Measurements from ENCODE around the gene UBXN7.
"Not testable (repeated sequence)": the region's sequence is repeated elsewhere in the genome, so short reads cannot be mapped to it uniquely, and the experiment has no call there.

Gene UBXN7

DNA sequence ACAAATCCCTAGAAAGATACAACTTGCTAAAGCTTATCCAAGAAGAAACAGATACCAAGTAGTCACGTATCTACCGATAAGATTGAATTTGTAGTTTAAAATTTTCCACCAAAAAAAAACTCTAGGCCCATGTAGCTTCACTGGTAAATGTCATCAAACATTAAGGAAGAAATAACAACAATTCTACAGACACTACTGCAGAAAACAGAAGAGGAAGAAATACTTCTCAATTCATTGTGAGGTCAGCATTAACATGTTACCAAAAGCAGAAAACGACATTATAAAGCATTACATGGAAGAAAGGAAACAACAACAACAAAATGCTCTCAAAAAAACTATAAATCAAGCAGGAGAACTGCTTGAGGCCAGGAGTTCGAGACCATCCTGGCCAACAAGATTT lies 66.5 kb downstream of the UBXN7 start:
- peaks cover 64% of the 10 kb centered on the region for H3K36me3 Mint-ChIP-seq (ENCODE audit: low read depth)
- no peaks in the 10 kb centered on the region for H3K27me3 Mint-ChIP-seq (ENCODE audit: low read depth)
- H3K4me1 Mint-ChIP-seq, result no peaks in the 10 kb centered on the region

DNA sequence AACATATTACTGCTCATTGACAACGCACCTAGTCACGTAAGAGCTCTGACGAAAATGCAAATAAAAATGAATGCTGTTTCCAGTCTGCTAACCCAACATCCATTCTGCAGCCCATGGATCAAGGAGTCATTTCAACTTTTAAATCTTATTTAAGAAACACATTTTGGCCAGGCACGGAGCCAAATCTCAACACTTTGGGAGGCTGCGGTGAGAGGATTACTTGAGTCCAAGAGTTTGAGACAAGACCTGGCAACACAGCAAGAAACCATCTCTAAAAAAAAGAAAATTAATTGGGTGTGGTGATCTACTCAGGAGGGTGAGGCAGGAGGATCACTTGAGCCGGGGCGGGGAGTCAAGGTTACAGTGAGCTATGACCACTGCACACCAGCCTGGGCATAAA lies 71.6 kb downstream of the UBXN7 start:
- TF ChIP-seq, protein P1, sequence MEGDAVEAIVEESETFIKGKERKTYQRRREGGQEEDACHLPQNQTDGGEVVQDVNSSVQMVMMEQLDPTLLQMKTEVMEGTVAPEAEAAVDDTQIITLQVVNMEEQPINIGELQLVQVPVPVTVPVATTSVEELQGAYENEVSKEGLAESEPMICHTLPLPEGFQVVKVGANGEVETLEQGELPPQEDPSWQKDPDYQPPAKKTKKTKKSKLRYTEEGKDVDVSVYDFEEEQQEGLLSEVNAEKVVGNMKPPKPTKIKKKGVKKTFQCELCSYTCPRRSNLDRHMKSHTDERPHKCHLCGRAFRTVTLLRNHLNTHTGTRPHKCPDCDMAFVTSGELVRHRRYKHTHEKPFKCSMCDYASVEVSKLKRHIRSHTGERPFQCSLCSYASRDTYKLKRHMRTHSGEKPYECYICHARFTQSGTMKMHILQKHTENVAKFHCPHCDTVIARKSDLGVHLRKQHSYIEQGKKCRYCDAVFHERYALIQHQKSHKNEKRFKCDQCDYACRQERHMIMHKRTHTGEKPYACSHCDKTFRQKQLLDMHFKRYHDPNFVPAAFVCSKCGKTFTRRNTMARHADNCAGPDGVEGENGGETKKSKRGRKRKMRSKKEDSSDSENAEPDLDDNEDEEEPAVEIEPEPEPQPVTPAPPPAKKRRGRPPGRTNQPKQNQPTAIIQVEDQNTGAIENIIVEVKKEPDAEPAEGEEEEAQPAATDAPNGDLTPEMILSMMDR (IDR thresholded peaks at IDR 0.05; ENCODE audit: unreplicated experiment in 3 of 3), result no peak
- Mint-ChIP-seq H3K9me3 (no peaks in the 10 kb centered on the region), H3K27ac (no peak overlapping the region), H3K4me1 (no peaks in the 10 kb centered on the region), H3K4me3 (no peak overlapping the region), H3K27me3 (ENCODE audit: low read depth) (no peaks in the 10 kb centered on the region), H3K36me3 (ENCODE audit: low read depth) (peaks cover 83% of the 10 kb centered on the region)

More for the DNA sequence above, 66.5 kb downstream of the UBXN7 start:
- no peak overlapping the region for H3K27ac Mint-ChIP-seq
- TF ChIP-seq, protein P1 (IDR thresholded peaks at IDR 0.05; ENCODE audit: unreplicated experiment in 3 of 3), result no peak
- no peak overlapping the region for H3K4me3 Mint-ChIP-seq
- no peaks in the 10 kb centered on the region for H3K9me3 Mint-ChIP-seq

DNA sequence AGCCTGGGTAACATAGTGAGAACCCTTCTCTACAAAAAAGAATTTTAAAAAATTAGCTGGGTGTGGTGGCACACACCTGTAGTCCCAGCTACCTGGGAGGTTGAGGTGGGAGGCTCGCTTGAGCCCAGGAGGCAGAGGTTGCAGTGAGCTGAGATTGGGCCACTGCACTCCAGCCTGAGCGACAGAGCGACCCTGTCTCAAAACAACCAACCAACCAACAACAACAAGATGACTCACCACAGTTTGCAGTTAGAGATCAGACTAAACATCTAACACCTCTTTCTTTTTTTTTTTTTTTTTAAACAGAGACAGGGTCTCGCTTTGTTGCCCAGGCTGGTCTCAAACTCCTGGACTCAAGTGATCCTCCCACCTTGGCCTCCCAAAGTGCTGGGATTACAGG lies 73.7 kb downstream of the UBXN7 start:
- not testable (repeated sequence) for H3K4me3 Mint-ChIP-seq

DNA sequence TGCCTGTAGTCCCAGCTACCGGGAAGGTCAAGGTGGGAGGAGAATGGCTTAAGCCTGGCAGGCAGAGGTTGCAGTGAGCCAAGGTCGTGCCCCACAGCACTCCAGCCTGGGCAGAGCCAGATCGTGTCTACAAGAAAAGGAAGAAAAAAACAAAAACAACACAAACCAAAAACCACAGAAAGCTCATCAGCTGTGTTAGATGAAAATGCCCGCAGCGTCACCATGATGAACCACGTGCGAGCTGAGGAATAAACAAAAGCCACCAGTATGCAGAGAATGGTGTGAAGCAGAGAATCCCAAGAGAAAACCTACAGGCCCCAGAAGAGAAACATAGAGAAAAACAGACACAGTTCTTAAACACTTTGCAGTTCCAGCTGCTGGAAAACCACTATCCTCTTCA lies 74.3 kb downstream of the UBXN7 start:
- Mint-ChIP-seq H3K27ac (no peak overlapping the region), H3K9me3 (no peaks in the 10 kb centered on the region), H3K27me3 (ENCODE audit: low read depth) (no peaks in the 10 kb centered on the region), H3K4me1 (no peaks in the 10 kb centered on the region), H3K4me3 (no peak overlapping the region), H3K36me3 (ENCODE audit: low read depth) (peaks cover 91% of the 10 kb centered on the region)
- TF ChIP-seq, protein P1 (IDR thresholded peaks at IDR 0.05; ENCODE audit: unreplicated experiment in 3 of 3), result no peak

More for the DNA sequence above, 73.7 kb downstream of the UBXN7 start:
- H3K27me3 Mint-ChIP-seq (ENCODE audit: low read depth); H3K9me3 Mint-ChIP-seq; H3K27ac Mint-ChIP-seq; H3K4me1 Mint-ChIP-seq: not testable (repeated sequence)
- peaks cover 91% of the 10 kb centered on the region for H3K36me3 Mint-ChIP-seq (ENCODE audit: low read depth)

DNA sequence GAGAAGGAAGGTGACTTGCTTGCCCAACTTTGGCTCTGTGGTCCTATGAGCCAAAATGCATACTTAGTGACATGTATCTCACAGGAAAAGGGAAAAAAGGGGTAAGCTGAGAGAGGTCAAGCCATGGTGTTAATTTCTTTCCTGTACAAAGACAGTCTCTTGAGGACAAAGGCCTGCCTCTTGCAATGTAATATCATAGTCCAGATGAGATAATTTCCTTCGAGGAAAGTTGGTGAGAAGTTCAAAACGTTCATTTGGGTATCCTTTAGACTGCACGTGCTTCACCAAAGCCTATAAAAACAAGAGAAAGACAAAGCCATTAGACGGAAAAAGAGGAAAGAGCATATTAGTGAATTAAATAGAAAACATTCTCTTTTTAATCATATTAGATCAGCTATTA lies 75.7 kb downstream of the UBXN7 start:
- Mint-ChIP-seq H3K9me3 (no peaks in the 10 kb centered on the region), H3K4me1 (no peaks in the 10 kb centered on the region), H3K27me3 (ENCODE audit: low read depth) (no peaks in the 10 kb centered on the region), H3K36me3 (ENCODE audit: low read depth) (peaks cover 85% of the 10 kb centered on the region), H3K27ac (no peak overlapping the region), H3K4me3 (no peak overlapping the region)
- TF ChIP-seq, protein P1 (IDR thresholded peaks at IDR 0.05; ENCODE audit: unreplicated experiment in 3 of 3), result no peak

DNA sequence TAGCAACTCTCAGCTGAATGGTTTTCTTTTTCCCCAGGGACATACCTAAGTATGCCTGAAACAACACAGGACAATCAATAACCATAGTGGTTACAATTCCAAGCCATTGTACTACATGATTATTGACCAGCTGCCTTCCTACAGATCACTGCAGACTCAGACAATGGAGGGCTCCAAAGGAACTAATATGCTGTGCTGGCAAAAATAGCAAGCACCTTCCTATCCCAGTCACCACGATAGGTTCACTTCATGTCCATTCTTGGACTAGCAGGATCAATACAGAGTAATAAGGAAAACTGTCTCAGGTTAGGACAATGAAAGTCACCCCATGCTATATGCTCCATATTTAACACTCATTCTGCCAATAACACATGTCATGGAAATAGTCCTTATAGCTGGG lies 76.6 kb downstream of the UBXN7 start:
- no peaks in the 10 kb centered on the region for H3K4me1 Mint-ChIP-seq
- TF ChIP-seq, protein P1 (IDR thresholded peaks at IDR 0.05; ENCODE audit: unreplicated experiment in 3 of 3), result no peak
- H3K27me3 Mint-ChIP-seq (ENCODE audit: low read depth), result no peaks in the 10 kb centered on the region
- no peak overlapping the region for H3K4me3 Mint-ChIP-seq
- H3K36me3 Mint-ChIP-seq (ENCODE audit: low read depth), result peaks cover 85% of the 10 kb centered on the region
- H3K27ac Mint-ChIP-seq, result no peak overlapping the region
- no peaks in the 10 kb centered on the region for H3K9me3 Mint-ChIP-seq

All from nephron (organoid).